Right hindlimb (tissue), 1 donor: ENCODE measurements around the gene OCEL1.

Experiments used
- DNase-seq: peaks from one replicate; pipeline ENCODE4 v3.0.0-alpha.2; 2018

OCEL1 gene

DNA sequence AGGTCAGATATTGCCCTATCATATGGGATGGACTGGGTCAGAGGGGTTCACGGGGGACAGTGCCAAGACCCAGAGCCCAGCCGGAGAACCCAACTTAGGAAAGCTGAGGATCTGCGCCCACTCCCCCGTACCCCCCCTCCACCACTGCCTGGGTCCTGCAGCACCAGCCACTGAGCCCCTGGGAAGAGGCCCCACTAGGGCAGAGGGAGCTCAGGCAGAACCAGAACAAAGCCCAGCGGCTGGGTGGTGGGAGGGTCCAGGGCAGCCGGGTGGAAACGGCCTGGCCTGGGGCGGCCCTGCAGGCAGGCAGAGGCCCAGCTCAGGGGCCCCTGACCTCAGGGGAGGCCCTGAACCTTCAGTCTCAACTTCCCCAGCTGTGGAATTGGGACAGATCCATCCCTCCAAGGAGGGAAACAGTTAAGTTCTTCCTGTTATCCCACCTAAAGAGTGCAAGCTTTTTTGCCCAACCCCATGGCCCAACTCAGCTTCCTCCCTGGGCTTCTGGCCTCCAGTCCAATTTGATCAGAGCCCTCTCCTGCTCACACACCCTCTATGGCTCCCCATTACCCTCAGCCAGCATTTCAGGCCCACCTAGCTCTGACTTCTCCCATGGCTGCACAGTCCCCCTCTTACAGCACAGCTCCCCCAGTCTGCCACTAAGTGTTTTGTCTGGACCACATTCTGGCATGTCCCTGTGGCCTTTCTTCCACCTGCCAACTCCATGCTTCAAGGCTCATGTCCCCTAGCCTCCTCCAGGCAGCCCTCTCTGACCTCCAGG is 16.6 kb downstream of the OCEL1 start:
- DNase-seq, result no peak

GRCh38 chr19:17243211-17243829 is 17.3 kb downstream of the OCEL1 start:
- DNase-seq, result no peak

GRCh38 chr19:17243830-17244617 is 18.0 kb downstream of the OCEL1 start:
- DNase-seq, result peak; percentile 48

DNA sequence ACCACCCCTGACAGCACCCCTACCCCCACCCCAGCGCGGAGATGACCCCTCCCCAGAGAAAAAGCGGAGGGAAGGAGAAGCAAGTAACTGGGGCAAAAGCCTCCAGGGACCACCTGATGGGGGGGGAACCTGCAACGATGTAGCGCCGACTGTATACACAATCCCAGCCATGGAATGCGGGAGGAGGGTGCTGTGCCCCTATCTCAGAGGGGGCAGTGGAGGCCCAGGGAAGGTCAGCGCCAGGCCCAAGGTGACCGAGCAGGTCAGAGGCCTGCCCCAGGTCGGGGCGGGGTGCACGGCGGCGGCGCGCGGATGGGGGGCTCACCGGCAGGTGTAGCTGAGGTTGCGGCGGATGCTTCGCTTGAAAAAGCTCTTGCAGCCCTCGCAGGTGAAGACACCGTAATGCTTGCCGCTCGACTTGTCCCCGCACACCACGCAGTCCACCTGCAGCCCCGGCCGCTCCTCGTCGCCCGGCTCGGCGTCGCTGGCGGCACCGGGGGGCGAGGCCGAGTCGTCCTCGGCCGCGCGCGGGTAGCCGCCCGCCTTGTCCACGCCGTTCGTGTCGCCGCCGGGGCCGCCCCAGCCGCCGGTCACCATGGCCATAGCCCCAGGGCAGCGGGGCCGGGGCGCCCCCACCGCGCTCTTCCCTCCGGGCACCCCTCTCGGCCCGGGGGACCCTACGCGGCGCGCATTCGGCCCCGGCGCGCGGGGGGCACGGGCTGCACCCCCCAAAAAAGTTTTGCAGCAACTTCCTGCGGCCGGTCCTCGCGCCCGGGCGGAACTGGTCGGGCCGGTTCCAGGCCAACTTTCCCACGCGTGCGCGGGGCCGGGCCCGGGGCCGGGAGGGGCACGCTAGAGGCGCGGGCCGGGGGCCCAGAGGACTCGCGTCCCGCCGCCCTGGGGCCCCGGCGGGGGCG is 18.9 kb downstream of the OCEL1 start:
- no peak for DNase-seq

- no peak for DNase-seq
These were observed 19.5 kb downstream of the OCEL1 start, which contains the start of gene NR2F6 for GRCh38 chr19:17245535-17245984. Gene NR2F6 (minus strand): TSS chr19:17245919. CDS start chr19:17245220, 699 bp downstream.

DNA sequence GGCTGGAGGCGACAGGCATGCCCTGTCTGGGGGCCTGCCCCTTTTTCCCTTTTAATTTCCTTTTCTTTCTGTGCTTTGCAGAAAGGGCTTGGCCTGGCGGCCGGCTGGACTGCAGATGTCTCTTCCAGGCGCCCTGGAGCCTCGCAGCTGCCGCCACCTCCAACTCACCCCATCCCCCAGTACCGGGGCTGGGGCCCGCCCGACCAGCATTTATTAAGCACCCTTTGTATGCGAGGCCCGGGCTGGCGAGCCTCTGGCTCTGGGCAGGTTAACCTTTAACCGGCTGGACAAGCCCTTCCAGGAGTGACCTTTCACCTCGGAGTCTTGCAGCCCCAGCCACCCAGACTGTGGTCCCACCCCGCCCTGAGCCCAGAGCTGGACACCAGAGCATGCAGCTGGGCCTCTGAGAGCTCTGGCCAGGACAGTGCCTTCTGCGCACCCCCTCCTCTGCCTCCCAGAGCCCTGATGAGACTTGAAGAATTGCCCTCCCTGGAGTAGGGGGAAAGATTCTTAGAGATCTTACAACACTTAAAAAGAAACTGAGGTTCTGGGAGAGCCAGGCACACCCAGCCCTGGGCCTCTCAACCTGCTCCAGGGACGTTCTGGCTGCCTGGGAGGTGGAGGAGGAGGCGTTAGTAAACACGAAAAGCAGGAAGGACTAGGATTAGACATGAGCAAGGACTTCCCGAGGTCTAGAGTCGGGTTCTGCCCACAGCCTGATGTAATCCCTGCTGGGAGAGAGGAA is 20.8 kb downstream of the OCEL1 start:
- peak; percentile 79 for DNase-seq

GRCh38 chr19:17248011-17248776 is 22.2 kb downstream of the OCEL1 start:
- no peak for DNase-seq

DNA sequence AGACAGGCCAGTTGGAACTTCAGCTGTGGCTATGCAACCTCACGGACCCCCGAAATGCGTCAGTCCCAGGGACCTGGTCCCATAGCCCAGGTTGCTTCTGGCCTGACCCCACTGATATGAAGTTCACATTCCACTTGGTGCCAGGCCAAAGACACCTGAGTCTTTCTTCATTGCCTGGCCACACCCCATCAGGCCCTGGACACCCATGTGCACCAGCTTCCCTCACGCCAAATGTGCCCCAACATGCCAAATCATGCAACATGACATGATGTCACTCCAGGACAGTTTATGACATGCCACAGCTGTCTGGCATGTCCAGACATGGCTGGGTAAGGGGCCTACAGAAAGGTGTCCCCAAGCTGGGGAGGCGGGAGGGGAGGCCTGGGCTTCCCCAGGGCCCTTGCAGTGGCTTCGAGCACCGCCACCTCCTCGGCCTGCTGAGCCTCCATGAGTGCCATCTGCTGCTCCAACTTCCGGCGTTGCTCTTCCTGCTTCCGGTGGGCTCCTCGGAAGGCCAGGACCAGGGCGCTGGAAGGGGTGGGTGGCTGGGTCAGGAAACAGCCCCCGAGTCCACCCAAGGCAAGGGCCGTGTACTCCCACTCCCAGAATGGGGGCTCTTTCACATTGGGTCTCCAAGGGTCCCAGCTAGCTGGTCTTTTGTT is 24.0 kb downstream of the OCEL1 start:
- DNase-seq, result no peak

GRCh38 chr19:17254636-17255035 is 28.6 kb downstream of the OCEL1 start:
- DNase-seq, result no peak

DNA sequence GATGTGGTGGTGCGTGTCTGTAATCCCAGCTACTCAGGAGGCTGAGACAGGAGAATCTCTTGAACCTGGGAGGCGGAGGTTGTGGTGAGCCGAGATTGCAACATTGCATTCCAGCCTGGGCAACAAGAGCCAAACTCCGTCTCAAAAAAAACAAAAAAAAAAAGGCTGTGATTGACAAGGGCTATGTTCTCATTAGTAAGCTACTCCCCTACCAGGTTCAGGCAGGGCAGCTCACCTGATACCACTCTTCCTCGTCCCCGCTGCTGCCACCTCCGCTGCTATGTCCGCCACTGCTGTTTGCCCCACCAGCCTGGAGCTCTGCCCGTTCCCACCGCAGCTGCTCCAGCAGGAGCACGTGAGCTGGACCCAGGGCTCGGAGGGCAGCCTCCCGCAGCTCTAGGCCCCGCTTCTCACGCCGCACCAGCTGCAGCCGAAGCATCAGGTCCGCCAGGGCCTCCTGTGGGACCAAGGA is 29.2 kb downstream of the OCEL1 start:
- no peak for DNase-seq

- no peak for DNase-seq
These were observed 30.1 kb downstream of the OCEL1 start for GRCh38 chr19:17256130-17256529.

- DNase-seq, result no peak
These were observed 33.2 kb downstream of the OCEL1 start for GRCh38 chr19:17259118-17259780.

- no peak for DNase-seq
These were observed 33.9 kb downstream of the OCEL1 start for GRCh38 chr19:17259934-17260333.

DNA sequence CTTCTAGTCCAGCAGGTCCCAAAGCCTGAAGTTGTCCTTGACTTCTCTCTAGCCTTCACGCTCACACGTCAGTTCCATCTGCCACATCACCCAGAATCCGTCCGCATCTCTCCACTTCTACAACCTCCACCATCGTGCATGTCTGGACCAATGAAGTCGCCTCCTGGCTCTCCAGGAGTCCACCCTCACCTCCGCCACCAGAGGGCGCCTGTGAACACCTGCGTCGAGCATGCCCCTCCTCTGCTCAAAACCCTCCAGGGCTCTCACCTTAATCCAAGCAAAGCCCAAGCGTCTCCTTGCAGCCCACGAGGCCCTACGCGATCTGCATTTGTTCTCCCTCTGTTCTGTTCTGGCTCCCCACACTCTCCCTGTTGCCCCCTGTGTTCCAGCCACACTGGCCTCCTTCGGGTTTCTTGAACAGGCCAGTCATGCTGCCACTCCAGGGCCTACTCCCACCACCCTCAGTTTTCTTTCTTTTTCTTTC is 34.9 kb downstream of the OCEL1 start:
- peak; percentile 54 for DNase-seq

DNA sequence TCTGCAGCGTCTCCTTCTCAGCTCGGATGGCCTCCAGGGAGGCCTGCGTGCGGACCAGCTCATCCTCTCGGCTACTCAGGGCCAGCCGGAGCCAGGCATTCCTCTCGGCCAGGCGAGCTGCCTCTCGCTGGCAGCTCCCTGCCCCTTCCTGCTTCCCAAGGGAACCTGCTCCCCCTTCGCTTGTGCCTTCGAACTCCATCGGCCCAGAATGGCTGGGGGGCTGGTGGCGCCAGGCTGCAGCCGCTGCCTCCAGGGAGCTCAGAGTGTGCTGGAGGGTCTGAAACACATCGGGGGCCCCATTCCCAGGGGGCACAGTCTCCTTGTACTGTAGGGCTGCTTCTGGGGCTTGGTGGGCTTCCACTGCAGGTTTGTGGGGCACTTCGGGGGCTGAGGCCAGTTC is 36.5 kb downstream of the OCEL1 start:
- DNase-seq, result no peak

DNA sequence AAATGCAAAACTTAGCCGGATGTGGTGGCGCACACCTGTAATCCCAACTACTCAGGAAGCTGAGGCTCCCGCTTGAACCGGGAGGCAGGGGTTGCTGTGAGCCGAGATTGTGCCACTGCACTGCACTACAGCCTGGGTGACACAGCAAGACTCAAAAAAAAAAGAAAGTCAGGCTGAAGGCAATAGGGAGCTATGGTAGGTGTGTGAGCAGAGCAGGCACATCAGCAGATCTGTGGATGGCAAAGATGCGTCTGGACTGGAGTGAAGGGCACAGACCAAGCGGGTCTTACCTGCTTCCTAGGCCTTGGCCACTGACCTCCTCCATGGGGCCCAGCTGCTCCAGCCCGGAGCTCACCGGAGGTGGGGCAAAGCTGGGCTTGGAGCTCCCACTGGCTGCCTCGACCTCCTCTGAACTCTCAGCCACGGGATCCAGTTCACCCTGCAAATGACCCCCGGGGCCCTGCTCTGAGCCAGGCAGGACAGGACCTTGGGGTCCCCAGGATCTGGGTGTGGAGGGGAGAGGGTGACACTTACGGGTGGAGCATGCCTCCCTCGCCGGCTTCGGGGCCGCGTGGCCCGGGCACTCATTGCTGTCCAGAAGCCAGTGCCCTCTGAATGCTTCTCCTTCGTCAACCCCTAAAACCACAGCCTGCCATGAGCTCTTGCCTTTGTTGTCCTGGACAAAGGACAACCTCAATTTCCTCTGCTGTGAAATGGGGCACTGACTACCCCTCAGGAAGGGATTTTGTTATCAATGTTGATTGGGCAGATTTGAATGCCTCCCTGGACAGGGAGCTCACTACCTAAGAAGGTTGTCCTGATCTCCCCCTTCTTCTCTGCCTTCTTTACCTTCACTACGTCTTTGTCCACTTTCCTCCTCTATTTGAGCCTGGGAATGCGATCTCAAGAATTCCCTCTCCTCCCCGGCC is 38.0 kb downstream of the OCEL1 start:
- no peak for DNase-seq

GRCh38 chr19:17264641-17264979 is 38.6 kb downstream of the OCEL1 start, which contains the start of gene USHBP1:
Gene USHBP1 (minus strand): TSS chr19:17264745. CDS start chr19:17264299, 446 bp downstream.
- no peak for DNase-seq

- DNase-seq, result no peak
These were observed 40.0 kb downstream of the OCEL1 start for GRCh38 chr19:17266026-17266425.
